ENCODE data around the gene RAB7B. TPM values are rescaled to one million over a fixed set of nuclear protein-coding genes. Genes with fewer than 3 reads are reported as not detected.

Gene RAB7B
- total and polyA plus RNA-seq, 2 of the 13 experiments (the other 11 are each of a cell fraction or from before 2014, with no cell fraction given) = 0.05 to 0.46 TPM

DNA sequence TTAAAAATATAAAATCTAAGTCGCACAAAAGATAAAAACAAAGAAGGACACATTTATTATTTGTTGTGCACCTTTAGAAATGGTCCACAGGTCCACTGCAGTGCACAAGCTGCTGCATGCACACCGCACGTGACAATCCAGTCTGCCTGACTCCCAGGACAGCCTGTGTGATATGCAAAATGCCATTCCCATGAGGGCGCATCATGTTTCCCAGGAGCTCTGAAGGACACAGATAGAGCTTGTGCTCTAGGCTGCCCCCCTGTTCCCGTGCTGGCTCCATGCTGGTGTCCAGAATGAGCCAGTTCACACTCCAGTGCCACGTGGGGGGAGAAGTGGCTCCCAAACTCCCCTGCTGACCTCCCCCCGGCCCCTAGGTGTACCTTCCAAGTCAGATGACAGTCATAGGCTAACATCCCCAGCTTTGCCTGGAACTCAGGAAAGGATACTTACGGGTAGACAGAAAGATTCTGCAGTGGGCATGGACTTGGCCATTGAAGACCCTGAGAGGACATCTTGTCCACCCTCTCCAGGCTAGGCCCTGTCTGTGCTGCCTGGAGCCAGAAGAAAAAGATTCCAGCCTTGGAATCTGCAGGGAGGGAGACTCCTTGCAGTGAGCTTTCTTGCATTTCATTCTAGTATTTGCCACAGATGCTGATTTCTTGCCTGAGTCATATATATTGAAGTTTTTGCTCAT, 26.3 kb downstream of the RAB7B start (continued):
- TF ChIP-seq, protein P1, sequence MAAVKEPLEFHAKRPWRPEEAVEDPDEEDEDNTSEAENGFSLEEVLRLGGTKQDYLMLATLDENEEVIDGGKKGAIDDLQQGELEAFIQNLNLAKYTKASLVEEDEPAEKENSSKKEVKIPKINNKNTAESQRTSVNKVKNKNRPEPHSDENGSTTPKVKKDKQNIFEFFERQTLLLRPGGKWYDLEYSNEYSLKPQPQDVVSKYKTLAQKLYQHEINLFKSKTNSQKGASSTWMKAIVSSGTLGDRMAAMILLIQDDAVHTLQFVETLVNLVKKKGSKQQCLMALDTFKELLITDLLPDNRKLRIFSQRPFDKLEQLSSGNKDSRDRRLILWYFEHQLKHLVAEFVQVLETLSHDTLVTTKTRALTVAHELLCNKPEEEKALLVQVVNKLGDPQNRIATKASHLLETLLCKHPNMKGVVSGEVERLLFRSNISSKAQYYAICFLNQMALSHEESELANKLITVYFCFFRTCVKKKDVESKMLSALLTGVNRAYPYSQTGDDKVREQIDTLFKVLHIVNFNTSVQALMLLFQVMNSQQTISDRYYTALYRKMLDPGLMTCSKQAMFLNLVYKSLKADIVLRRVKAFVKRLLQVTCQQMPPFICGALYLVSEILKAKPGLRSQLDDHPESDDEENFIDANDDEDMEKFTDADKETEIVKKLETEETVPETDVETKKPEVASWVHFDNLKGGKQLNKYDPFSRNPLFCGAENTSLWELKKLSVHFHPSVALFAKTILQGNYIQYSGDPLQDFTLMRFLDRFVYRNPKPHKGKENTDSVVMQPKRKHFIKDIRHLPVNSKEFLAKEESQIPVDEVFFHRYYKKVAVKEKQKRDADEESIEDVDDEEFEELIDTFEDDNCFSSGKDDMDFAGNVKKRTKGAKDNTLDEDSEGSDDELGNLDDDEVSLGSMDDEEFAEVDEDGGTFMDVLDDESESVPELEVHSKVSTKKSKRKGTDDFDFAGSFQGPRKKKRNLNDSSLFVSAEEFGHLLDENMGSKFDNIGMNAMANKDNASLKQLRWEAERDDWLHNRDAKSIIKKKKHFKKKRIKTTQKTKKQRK (IDR thresholded peaks at IDR 0.05; ENCODE audit: low read length) = no peak
- no peak for TF ChIP-seq TOPORS (CRISPR knock-in tag; IDR thresholded peaks at IDR 0.05)
- TF ChIP-seq, protein P2, sequence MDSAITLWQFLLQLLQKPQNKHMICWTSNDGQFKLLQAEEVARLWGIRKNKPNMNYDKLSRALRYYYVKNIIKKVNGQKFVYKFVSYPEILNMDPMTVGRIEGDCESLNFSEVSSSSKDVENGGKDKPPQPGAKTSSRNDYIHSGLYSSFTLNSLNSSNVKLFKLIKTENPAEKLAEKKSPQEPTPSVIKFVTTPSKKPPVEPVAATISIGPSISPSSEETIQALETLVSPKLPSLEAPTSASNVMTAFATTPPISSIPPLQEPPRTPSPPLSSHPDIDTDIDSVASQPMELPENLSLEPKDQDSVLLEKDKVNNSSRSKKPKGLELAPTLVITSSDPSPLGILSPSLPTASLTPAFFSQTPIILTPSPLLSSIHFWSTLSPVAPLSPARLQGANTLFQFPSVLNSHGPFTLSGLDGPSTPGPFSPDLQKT (CRISPR knock-in tag; IDR thresholded peaks at IDR 0.05; ENCODE audit: borderline replicate concordance) = no peak
- TF ChIP-seq THAP11 (CRISPR knock-in tag; IDR thresholded peaks at IDR 0.05) = 0 out of 2 replicates have a peak, but pooled peaks have one; percentile 3
- TF ChIP-seq THYN1 (CRISPR knock-in tag; IDR thresholded peaks at IDR 0.05; ENCODE audit: borderline replicate concordance, low read depth) = no peak
- TF ChIP-seq ZNF883 (CRISPR knock-in tag; IDR thresholded peaks at IDR 0.05; ENCODE audit: not compliant biosample characterization) = no peak
- no peak for TF ChIP-seq SRSF9 (IDR thresholded peaks at IDR 0.05; ENCODE audit: borderline replicate concordance, insufficient read depth, low read depth, low read length, poor library complexity, severe bottlenecking)
- TF ChIP-seq ZNF83 (CRISPR knock-in tag; IDR thresholded peaks at IDR 0.05; ENCODE audit: borderline replicate concordance) = no peak
- TF ChIP-seq JUND (CRISPR knock-in tag; IDR thresholded peaks at IDR 0.05) = no peak
- peak; percentile 21; the same call in 1 of the 2 replicates for TF ChIP-seq ZNF350 (CRISPR knock-in tag; IDR thresholded peaks at IDR 0.05; ENCODE audit: borderline replicate concordance, low read depth)
- no peak for TF ChIP-seq GABPA (IDR thresholded peaks at IDR 0.05; ENCODE audit: low read depth, low read length)
- no peak for TF ChIP-seq GABPA (CRISPR knock-in tag; IDR thresholded peaks at IDR 0.05; ENCODE audit: low read depth)
- TF ChIP-seq, protein P3, sequence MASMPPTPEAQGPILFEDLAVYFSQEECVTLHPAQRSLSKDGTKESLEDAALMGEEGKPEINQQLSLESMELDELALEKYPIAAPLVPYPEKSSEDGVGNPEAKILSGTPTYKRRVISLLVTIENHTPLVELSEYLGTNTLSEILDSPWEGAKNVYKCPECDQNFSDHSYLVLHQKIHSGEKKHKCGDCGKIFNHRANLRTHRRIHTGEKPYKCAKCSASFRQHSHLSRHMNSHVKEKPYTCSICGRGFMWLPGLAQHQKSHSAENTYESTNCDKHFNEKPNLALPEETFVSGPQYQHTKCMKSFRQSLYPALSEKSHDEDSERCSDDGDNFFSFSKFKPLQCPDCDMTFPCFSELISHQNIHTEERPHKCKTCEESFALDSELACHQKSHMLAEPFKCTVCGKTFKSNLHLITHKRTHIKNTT (CRISPR knock-in tag; IDR thresholded peaks at IDR 0.05) = no peak
- no peak for TF ChIP-seq PHF8 (CRISPR knock-in tag; IDR thresholded peaks at IDR 0.05)
- TF ChIP-seq KDM5B (CRISPR knock-in tag; IDR thresholded peaks at IDR 0.05; ENCODE audit: borderline replicate concordance) = no peak
- TF ChIP-seq, protein P4, sequence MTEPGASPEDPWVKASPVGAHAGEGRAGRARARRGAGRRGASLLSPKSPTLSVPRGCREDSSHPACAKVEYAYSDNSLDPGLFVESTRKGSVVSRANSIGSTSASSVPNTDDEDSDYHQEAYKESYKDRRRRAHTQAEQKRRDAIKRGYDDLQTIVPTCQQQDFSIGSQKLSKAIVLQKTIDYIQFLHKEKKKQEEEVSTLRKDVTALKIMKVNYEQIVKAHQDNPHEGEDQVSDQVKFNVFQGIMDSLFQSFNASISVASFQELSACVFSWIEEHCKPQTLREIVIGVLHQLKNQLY (CRISPR knock-in tag; IDR thresholded peaks at IDR 0.05) = peak; percentile 82
- no peak for TF ChIP-seq EEA1 (CRISPR knock-in tag; IDR thresholded peaks at IDR 0.05; ENCODE audit: borderline replicate concordance)
- no peak for TF ChIP-seq ZKSCAN8 (CRISPR knock-in tag; IDR thresholded peaks at IDR 0.05; ENCODE audit: borderline replicate concordance)
- no peak for TF ChIP-seq FLYWCH1 (CRISPR knock-in tag; IDR thresholded peaks at IDR 0.05)
- TF ChIP-seq RBM39 (IDR thresholded peaks at IDR 0.05; ENCODE audit: low read depth, low read length, poor library complexity, severe bottlenecking) = no peak
- no peak for TF ChIP-seq ZNF891 (CRISPR knock-in tag; IDR thresholded peaks at IDR 0.05)
- no peak for TF ChIP-seq ZNF33B (CRISPR knock-in tag; IDR thresholded peaks at IDR 0.05)
